HG03108 (cell line): ENCODE results near the gene FAM118A.
"Not testable (repeated sequence)": the region's sequence is repeated elsewhere in the genome, so short reads cannot be mapped to it uniquely, and the experiment has no call there.

ENCODE experiments used
- ATAC-seq: cut with Tn5 transposase; IDR thresholded peaks from one replicate; pipeline ENCODE4 v1.9.1; 2021; ENCODE audit warnings: moderate library complexity; ENCODE audit not compliant: unreplicated experiment

Gene FAM118A

DNA sequence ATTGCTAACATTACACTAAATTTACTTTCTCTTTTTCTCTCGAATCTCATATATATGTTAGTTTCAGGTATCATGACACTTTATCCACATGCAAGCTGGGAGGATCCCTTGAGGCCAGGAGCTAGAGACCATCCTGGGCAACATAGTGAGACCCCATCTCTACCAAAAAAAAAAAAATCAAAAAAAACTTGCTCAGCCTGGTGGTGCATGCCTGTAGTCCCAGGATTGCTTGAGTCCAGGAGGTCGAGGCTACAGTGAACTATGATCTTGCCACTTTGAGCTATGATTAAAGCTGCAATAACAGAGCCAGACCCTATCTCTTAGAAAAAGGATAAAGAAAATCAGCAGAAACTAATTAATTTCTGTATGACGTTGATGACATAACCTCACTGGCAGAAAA is 28.7 kb upstream of the FAM118A start:
- ATAC-seq, result no peak

DNA sequence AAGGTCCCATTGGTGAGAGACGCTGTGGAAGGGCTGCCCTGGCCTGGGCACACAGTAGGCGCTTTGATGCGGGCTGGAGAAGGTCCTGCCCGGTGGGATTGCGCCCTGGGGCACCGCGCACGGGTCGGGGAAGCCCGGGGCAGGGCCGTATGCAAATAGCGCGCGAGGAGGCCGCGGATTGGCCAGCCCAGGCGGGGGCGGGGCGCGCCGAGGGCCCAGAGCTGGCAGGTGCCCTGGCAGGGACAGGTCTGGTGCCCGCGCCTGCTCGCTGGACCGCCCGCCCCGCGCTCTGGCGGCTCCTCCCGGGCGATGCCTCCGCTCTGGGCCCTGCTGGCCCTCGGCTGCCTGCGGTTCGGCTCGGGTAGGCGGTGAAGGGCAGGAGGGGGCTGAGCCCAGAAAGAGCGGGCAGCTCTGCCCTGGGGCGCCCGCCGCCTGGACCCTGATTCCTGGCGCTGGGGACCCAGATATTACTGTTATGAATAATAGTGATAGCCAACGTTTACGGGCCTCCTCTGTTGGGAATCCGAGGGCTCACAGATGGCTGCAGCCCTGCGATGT is 24.9 kb upstream of the FAM118A start, which contains the start of gene UPK3A:
Gene UPK3A, plus strand, starts transcription at position 245 of the 558 bp plus-strand sequence. Its CDS starts 65 bp downstream, at position 310.
- no peak for ATAC-seq

DNA sequence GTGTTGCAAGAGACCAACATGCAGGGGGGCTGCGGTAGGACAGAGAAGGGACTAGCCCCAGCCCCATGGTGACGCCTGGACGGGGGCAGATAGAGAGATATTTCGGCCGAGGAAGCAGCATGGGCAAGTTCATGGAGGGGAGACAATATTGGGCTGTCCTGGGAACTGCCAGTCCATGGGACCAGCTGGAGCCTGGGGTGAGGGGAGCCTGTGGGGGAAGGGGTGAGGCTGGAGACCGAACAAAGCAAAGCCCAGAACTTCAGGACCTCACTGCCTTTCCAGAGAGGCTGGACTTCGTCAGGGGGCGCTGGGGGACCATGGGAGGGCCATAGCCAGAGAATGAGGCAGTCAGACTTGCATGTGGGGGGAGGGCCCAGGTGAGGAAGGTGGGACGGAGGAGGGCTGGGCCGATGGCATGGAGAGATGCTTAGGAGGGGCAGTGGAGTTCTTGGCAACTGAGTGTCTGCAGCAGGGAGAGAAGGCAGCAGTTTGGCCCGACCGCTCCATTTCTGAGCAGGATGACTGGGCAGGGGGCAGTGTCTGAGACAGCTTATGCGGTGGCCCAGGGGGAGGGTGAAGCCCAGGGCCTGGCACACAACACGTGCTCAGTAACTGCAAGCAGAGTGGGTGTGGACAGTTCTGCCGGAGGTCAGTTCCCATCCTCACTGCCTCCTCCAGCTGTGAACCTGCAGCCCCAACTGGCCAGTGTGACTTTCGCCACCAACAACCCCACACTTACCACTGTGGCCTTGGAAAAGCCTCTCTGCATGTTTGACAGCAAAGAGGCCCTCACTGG is 24.3 kb upstream of the FAM118A start:
- ATAC-seq, result no peak

DNA sequence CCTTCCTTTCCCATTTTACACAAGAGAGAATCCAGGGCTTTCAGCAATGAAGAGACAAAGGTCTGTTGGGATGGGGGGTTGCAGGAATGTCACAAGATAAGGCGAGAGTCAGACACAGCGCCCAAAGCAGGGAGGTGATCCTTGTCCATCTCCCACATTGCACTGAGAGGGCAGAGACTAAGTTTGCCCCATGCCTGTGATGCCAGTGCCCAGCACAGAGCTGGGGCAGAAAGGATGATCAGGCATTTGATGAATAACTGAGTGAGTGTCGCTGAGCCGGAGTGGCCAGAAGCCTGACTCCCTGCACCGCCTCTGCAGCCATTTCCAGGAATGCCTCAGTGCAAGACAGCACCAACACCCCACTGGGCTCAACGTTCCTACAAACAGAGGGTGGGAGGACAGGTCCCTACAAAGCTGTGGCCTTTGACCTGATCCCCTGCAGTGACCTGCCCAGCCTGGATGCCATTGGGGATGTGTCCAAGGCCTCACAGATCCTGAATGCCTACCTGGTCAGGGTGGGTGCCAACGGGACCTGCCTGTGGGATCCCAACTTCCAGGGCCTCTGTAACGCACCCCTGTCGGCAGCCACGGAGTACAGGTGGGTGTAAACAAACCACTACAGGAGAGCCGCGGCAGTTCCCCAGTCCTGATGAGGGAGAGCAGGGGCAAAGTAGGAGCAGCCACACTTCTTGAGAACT is 22.7 kb upstream of the FAM118A start:
- no peak for ATAC-seq

DNA sequence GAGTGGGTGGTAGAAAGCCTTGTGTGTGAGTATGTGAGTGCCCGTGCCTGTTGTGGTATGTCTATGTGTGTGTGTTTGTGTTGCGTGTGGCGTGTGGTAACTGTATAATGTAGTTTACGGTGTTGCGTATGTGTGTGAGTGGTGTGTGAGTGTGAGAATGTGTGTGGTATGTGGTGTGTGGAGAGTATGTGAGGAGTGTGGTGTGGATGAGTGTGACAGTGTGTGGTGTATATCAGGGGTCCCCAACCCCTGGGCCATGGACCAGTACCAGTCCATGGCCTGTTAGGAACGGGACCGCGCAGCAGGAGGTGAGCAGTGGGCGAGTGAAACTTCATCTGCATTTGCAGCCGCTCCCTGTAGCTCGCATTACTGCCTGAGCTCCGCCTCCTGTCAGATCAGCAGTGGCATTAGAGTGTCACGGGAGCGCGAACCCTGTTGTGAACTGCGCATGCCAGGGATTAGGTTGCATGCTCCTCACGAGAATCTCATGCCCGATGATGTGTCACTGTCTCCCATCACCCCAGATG is 19.3 kb upstream of the FAM118A start:
- no peak for ATAC-seq

DNA sequence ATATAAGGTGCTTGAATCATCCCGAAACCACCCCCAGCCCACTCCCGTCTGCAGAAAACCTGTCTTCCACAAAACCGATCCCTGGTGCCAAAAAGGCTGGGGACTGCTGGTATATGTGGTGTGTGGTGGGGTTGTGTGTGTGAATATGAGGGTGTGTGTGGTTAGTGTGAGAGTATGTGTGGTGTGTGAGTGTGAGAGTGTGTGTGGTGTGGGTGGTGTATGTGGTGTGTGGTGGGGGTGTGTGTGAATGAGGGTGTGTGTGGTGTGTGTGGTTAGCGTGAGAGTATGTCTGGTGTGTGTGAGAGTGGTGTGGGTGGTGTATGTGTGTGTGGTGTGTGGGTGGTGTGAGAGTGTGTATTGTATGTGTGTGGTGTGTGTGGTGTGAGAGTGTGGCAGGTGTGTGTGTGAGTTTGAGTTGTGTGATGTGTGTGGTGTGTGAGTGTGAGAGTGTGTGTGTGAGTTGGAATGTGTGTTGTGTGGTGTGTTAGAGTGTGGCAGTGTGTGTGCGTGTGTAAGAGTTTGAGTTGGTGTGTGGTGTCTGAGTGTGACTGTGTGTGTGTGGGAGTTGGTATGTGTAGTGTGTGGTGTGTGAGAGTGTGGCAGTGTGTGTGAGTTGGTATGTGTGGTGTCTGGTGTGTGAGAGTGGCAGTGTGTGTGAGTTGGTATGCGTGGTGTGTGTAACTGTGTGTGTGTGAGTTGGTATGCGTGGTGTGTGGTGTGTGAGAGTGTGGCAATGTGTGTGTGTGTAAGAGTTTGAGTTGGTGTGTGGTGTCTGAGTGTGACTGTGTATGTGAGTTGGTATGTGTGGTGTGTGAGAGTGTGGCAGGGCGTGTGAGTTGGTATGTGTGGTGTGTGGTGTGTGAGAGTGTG is 18.4 kb upstream of the FAM118A start:
- no peak for ATAC-seq

DNA sequence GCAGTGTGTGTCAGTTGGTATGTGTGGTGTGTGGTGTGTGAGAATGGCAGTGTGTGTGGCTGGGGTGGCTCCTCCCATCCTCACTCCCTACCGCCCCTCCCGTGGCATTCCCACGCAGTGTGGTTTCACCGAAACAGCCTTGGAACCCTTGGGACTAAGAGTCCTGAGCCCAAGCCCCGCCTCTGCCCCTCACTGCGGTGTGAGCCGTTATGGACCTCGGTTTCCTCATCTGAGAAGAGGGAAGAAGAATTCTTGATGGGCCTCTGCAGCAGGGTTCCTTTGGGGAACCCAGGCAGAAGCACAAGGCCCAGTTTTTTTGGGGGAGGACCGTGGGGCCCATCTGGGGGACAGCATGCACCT is 17.8 kb upstream of the FAM118A start:
- ATAC-seq, result no peak

DNA sequence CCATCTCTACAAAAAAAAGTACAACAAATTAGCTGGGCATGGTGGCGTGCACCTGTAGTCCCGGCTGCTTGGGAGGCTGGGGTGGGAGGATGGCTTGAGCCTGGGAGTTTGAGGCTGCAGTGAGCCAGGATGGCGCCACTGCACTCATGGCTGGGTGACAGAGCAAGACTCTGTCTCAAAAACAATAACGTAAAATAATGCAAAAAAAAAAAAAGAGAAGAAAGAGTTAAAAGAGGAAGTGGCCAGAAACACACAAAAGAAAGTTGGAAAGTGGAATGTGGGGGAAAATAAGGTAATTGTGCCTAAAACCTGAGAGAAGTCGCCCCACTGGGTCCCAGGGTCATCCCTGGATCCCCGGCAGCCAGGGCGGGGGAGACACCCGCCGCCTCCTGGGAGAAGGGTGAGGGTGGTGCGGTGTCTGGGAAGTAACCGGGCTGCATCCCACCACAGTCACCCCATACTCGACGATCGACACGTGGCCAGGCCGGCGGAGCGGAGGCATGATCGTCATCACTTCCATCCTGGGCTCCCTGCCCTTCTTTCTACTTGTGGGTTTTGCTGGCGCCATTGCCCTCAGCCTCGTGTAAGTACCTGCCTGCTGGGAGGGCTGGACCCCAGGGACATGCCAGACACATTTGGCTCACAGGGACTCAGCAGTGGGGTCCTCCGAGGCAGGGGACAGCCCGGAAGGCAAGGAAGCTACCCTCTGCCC is 16.8 kb upstream of the FAM118A start:
- no peak for ATAC-seq

DNA sequence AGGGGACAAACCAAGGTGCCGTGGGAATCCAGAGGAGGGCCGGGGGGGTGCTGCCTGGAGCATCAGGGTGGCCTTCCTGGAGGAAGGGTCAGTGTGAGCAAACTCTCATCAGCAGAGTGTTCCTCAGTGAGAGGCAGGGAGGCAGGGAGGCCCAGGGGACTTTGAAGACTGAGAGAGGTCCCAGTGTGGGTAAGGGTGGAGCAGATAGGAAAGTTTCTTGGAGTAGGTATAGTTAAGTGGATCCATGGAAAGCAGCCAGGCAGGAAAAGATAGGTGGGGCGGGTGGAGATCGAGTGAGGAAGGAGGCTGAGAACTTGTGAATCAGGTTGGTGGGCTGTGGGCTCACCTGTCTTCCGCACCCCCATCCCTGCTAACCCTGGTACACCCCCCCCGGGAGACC is 15.7 kb upstream of the FAM118A start:
- no peak for ATAC-seq

DNA sequence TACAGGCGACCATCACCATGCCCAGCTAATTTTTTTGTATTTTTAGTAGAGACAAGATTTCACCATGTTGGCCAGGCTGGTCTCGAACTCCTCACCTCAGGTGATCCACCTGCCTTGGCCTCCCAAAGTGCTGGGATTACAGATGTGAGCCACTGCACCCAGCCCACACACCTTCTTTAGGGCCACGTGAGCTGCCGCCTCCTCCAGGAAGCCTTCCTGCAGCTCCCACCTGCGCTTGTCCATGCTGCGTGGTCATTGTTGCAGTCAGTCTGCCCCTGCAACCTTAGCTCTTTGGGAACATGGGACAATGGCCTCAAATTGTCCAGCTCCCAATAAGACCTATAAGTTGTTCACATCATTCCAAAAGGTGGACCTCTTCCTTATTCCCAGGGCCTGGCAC is 14.7 kb upstream of the FAM118A start:
- not testable (repeated sequence) for ATAC-seq

DNA sequence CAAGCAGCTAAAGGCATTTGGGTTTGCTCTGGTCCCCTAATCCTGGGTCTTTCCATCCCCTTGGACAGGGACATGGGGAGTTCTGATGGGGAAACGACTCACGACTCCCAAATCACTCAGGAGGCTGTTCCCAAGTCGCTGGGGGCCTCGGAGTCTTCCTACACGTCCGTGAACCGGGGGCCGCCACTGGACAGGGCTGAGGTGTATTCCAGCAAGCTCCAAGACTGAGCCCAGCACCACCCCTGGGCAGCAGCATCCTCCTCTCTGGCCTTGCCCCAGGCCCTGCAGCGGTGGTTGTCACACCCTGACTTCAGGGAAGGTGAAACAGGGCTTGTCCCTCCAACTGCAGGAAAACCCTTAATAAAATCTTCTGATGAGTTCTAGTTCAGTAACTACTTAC is 14.2 kb upstream of the FAM118A start:
- no peak for ATAC-seq

DNA sequence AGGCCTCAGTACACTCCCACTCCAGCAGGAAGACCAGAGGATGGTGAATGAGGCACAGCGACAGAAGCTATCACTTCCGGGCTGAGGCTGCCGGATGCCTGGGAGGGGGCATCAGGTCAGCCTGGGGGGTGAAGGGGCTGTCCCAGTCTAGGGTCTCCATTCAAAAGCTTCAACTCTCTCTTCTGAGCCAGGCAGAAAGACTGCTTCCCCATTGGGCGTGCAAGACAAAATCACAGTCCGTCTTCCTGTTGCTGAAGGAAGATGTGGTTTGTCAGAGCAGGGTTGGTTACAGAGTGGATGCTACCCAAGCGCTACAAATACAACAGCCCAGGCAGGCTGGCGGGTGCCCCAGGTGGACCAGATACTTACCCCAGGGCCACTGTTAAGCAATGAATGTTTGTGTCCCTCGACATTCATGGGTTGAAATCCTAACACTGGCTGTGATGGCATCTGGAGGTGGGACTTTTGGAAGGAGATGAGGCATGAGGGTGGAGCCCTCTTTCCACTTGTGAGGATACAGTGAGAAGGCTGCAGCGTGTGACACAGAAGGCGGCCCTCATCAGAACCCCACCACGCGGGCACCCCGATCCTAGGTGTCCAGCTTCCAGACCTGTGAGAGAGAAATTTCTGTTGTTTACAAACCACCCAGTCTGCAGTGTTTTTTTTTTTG is 13.0 kb upstream of the FAM118A start:
- ATAC-seq, result no peak

DNA sequence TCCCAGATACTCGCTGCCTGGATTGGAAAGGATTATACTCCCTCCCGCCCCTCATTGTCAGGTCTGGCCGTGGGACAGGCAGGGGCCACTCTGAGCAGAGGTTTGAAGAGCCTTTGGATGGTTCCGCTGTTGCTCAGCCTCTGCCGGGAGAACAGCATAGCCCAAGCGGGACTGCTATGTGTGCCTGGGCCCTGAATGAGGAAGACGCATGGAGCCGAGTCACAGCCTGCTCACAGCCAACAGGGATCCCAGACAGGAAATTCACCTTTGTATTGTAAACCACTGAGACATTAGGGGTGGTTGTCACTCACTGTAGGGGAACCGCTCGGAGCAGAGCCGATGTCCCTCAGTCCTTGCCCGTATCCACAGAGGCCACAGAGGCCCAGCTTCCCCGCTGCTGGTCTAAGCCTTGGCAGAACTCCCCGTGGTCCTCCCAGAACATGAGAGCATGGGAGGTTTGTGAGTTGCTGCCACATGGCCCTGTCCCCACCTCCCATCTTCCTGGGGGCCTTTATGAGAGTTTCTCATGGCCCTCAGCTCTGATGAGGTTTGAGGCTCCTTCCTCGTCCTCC is 10.7 kb upstream of the FAM118A start:
- no peak for ATAC-seq

DNA sequence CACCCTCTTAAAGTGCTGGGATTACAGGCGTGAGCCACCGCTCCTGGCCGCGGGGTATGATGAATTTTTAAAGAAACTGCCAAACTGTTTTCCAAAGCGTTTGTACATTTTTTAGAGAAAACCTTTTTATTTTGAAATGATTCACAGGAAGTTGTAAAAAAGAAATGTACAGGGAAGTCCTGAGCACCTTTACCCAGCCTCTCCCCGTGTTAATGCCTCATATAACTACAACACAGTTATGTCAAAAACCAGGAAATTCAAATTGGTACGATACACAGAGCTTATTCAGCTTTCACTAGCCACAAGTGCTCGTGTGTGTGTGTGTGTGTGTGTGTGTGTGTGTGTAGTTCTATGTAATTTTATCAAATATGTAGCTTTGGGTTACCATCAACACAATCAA is 7.0 kb upstream of the FAM118A start:
- ATAC-seq, result no peak

DNA sequence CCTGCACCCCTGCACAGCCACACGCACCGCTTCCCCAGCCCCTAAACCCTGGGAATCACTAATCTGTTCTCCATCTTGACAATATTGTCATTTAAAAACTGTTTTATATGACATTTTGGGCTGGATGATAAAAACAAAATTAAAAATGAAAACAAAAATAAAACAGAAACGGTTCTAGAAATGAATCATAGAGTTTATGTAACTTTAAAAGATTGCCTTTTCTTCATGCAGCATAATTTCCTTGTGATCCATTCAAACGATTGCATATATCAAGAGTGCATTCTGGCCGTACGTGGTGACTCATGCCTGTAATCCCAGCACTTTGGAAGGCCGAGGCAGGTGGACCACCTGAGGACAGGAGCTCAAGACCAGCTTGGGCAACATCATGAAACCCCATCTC is 6.6 kb upstream of the FAM118A start:
- no peak for ATAC-seq

DNA sequence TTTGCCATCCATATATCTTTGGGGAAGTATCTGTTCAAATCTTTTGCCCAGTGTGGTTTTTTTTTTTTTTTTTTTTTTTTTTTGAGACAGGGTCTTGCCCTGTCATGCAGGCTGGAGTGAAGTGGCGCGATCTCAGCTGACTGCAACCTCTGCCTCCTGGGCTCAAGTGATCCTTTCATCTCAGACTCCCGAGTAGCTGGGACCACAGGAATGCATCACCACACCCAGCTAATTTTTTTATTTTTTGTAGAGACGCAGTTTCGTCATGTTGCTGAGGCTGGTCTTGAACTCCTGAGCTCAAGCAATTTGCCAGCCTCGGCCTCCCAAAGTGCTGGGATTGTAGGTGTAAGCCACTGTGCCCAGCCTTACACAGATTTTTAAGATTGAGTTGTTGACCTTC is 4.8 kb upstream of the FAM118A start:
- ATAC-seq, result no peak

DNA sequence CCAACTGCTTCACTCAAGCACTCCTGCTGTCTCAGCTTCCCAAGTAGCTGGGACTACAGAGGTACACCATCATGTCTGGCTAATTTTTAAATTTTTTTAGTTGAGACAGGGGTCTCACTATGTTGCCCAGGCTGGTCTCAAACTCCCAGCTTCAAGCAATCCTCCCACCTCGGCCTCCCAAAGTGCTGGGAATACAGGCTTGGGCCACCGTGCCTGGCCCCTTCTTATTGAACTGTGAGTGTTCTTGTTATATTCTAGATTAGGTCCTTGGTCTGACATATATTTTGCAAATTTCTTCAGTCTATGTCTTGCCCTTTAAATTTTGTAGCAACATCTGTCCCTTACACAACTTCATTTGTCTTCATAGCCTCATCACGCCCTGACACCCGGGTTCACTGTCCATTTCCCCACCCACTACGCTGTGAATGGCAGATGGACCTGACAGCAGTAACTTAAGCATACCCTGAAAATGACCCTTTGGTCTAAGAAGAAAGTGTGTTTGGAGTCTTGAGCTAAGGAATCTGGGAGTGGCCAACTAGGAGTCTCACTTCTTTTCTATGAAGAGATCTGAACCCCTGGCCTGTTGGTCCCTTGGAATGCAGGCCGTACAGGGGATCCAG is 4.2 kb upstream of the FAM118A start:
- no peak for ATAC-seq

DNA sequence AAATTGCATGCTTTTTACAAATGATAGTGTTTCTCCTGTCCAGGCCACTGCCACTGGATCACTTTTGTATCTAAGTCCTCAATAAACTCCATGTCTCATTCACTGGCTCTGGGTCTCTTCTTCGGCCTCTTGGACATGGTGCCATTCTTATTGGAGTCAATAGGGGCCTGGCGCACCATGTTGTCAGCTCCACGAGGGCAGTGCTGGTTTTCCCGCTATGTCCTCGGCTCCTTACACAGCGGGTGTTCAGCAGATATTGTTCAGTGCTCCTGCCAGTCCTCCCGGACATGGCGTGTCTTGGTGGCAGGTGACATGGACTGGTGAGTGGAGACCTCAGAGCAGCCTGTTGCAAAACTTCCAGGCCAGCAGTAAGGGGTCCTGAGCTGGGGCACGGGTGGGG is 3.6 kb upstream of the FAM118A start:
- ATAC-seq, result no peak

DNA sequence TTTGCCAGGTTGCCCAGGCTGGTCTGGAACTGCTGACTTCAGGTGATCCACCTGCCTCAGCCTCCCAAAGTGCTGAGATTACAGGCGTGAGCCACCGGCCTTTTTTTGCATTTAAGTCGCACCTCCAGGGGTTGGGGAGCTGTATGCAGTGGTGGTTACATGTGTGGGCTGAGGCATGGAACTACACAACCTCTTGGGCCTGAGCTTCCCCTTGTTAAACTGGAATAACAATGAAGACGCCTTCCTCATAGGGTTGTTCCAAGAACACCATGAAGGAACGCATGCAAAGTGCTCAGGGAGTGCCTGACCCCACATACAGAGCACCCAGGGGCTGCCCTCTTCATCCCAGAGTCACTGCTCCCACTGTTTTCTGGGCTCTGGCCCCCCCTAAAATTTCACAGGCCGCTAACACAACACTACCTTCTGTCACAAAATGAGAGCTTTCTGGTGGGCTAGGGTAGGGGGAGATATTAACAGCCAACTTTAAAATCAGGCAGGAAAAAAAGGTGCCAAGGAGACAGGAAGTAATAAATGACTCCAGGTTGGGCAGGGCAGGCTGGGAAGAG is 1.3 kb upstream of the FAM118A start:
- ATAC-seq, result no peak
